ENCODE measurements around the gene NFKBIZ. TPM values are rescaled to one million over a fixed set of nuclear protein-coding genes. Genes with fewer than 3 reads are reported as not detected.

The NFKBIZ gene
- total and polyA plus RNA-seq, 9 of the 15 experiments (the other 6 are each of a cell fraction or from before 2014, with no cell fraction given), result 1.2 to 13.7 (median 5.7) TPM

DNA sequence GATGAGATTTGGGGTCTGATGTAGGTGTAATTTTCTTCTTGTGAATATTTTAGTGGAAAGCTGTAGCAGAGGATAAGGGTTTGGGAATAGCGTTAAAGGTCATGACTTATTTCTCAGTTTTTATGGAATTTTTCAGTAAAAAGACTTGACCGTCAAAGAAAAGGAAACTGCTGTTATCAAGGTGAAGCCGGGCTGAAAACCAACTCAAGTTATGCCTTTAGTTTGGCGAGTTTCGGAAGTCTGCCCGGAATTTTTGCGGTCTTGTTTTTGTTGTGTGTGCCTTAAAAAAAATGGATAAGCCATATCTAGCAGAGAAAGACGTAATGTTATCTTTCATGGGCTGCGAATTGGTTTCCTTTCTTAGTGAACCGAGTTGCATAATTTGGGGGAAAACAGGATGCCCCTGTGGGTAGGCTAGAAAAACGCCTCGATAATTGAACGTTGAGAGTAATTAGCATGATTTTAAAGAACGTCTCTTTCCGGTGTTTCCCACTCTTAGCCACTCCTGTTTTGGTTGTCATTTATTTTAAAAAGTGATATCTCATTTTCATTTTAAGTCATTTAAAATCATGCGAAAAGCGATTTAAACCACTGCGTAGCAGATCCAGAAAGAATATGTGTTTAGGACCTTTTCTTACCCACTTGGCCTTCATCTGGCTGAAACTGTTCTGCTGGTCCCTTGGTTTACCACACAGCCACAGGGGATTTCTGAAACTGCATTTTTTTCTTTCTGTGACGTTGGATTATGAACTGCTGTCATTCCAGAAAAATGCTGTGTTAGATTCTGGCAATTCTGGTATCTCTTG lies 1.1 kb downstream of the NFKBIZ start (continued):
- no peak for TF ChIP-seq ZNF561 (CRISPR knock-in tag; conservative IDR thresholded peaks at IDR 0.05)
- TF ChIP-seq LCOR (CRISPR knock-in tag; IDR thresholded peaks at IDR 0.05), result 0 out of 2 replicates have a peak, but pooled peaks have one; percentile 31
- TF ChIP-seq, protein P1, sequence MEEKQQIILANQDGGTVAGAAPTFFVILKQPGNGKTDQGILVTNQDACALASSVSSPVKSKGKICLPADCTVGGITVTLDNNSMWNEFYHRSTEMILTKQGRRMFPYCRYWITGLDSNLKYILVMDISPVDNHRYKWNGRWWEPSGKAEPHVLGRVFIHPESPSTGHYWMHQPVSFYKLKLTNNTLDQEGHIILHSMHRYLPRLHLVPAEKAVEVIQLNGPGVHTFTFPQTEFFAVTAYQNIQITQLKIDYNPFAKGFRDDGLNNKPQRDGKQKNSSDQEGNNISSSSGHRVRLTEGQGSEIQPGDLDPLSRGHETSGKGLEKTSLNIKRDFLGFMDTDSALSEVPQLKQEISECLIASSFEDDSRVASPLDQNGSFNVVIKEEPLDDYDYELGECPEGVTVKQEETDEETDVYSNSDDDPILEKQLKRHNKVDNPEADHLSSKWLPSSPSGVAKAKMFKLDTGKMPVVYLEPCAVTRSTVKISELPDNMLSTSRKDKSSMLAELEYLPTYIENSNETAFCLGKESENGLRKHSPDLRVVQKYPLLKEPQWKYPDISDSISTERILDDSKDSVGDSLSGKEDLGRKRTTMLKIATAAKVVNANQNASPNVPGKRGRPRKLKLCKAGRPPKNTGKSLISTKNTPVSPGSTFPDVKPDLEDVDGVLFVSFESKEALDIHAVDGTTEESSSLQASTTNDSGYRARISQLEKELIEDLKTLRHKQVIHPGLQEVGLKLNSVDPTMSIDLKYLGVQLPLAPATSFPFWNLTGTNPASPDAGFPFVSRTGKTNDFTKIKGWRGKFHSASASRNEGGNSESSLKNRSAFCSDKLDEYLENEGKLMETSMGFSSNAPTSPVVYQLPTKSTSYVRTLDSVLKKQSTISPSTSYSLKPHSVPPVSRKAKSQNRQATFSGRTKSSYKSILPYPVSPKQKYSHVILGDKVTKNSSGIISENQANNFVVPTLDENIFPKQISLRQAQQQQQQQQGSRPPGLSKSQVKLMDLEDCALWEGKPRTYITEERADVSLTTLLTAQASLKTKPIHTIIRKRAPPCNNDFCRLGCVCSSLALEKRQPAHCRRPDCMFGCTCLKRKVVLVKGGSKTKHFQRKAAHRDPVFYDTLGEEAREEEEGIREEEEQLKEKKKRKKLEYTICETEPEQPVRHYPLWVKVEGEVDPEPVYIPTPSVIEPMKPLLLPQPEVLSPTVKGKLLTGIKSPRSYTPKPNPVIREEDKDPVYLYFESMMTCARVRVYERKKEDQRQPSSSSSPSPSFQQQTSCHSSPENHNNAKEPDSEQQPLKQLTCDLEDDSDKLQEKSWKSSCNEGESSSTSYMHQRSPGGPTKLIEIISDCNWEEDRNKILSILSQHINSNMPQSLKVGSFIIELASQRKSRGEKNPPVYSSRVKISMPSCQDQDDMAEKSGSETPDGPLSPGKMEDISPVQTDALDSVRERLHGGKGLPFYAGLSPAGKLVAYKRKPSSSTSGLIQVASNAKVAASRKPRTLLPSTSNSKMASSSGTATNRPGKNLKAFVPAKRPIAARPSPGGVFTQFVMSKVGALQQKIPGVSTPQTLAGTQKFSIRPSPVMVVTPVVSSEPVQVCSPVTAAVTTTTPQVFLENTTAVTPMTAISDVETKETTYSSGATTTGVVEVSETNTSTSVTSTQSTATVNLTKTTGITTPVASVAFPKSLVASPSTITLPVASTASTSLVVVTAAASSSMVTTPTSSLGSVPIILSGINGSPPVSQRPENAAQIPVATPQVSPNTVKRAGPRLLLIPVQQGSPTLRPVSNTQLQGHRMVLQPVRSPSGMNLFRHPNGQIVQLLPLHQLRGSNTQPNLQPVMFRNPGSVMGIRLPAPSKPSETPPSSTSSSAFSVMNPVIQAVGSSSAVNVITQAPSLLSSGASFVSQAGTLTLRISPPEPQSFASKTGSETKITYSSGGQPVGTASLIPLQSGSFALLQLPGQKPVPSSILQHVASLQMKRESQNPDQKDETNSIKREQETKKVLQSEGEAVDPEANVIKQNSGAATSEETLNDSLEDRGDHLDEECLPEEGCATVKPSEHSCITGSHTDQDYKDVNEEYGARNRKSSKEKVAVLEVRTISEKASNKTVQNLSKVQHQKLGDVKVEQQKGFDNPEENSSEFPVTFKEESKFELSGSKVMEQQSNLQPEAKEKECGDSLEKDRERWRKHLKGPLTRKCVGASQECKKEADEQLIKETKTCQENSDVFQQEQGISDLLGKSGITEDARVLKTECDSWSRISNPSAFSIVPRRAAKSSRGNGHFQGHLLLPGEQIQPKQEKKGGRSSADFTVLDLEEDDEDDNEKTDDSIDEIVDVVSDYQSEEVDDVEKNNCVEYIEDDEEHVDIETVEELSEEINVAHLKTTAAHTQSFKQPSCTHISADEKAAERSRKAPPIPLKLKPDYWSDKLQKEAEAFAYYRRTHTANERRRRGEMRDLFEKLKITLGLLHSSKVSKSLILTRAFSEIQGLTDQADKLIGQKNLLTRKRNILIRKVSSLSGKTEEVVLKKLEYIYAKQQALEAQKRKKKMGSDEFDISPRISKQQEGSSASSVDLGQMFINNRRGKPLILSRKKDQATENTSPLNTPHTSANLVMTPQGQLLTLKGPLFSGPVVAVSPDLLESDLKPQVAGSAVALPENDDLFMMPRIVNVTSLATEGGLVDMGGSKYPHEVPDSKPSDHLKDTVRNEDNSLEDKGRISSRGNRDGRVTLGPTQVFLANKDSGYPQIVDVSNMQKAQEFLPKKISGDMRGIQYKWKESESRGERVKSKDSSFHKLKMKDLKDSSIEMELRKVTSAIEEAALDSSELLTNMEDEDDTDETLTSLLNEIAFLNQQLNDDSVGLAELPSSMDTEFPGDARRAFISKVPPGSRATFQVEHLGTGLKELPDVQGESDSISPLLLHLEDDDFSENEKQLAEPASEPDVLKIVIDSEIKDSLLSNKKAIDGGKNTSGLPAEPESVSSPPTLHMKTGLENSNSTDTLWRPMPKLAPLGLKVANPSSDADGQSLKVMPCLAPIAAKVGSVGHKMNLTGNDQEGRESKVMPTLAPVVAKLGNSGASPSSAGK (IDR thresholded peaks at IDR 0.05), result no peak
- TF ChIP-seq KLF13 (tag; IDR thresholded peaks at IDR 0.05; ENCODE audit: borderline replicate concordance, low read depth), result no peak
- TF ChIP-seq ATF2 (CRISPR knock-in tag; IDR thresholded peaks at IDR 0.05), result no peak
- TF ChIP-seq MXD1 (CRISPR knock-in tag; IDR thresholded peaks at IDR 0.05; ENCODE audit: borderline replicate concordance, poor library complexity, severe bottlenecking), result no peak
- peak; percentile 21; the same call in 1 of the 2 replicates for TF ChIP-seq DPF2 (IDR thresholded peaks at IDR 0.05)
- TF ChIP-seq CREB1 (IDR thresholded peaks at IDR 0.05), result no peak
- TF ChIP-seq CREB1 (CRISPR knock-in tag; IDR thresholded peaks at IDR 0.05), result no peak
- no peak for TF ChIP-seq ZNF224 (CRISPR knock-in tag; IDR thresholded peaks at IDR 0.05)
- TF ChIP-seq TRIM25 (IDR thresholded peaks at IDR 0.05; ENCODE audit: borderline replicate concordance), result no peak
